H1 (cell line): ENCODE measurements around the gene C15orf61. TPM values are rescaled to one million over a fixed set of nuclear protein-coding genes. Genes with fewer than 3 reads are reported as not detected.
A peak's percentile ranks its signal among the peaks of the same experiment; 100 is the strongest.

ENCODE experiments used
- CTCF ChIA-PET: fragments of 300-600 bp; sonication (Branson Sonifier 250); formaldehyde crosslinking; loops from one replicate; lab custom pipeline; 2021; ENCODE audit not compliant: partially characterized antibody; lab: Charles Lee
- POLR2A ChIA-PET: fragments of 300-600 bp; sonication (Branson Sonifier 250); formaldehyde crosslinking; loops from one replicate; lab custom pipeline; 2021; ENCODE audit warnings: inconsistent platforms; ENCODE audit not compliant: partially characterized antibody; lab: Charles Lee
- DNase-seq, 2 experiments: peaks; one replicate each; pipeline versions ENCODE4 v3.0.0 to v3.0.0-alpha.2; 2010 to 2022; ENCODE audit warnings: low spot score in 2 of 2, low read depth in 1 of 2, mixed read lengths in 1 of 2
- FAIRE-seq: peaks from 2 replicates; lab custom pipeline; 2011; peaks lifted over from hg19 to GRCh38; lab: Jason Lieb, UNC
- H2AFZ ChIP-seq: 2 replicates; pipeline ENCODE4 v1.8.1; 2012; ENCODE audit warnings: low read length, inconsistent platforms
- H2AK5ac ChIP-seq: 2 replicates; pipeline ENCODE4 v1.6.1; 2013; ENCODE audit warnings: low read depth, low read length
- H2BK120ac ChIP-seq: replicated peaks from 2 replicates; pipeline ENCODE3; 2013; ENCODE audit warnings: low read depth, low read length, inconsistent platforms
- H2BK12ac ChIP-seq: 2 replicates; pipeline ENCODE4 v1.6.1; 2013; ENCODE audit warnings: low read depth, low read length
- H2BK15ac ChIP-seq: 2 replicates; pipeline ENCODE4 v1.6.1; 2013; ENCODE audit warnings: low read length
- H2BK20ac ChIP-seq: 2 replicates; pipeline ENCODE4 v1.6.1; 2013; ENCODE audit warnings: low read length
- H2BK5ac ChIP-seq: 2 replicates; pipeline ENCODE4 v1.6.1; 2013; ENCODE audit warnings: low read depth, low read length
- H3K14ac ChIP-seq: 2 replicates; pipeline ENCODE4 v1.6.1; 2013; ENCODE audit warnings: inconsistent platforms; ENCODE audit not compliant: insufficient read length
- H3K18ac ChIP-seq: 2 replicates; pipeline ENCODE4 v1.6.1; 2013; ENCODE audit warnings: low read length; ENCODE audit errors: extremely low read depth
- H3K23ac ChIP-seq: 2 replicates; pipeline ENCODE4 v1.6.1; 2013; ENCODE audit warnings: inconsistent platforms; ENCODE audit not compliant: insufficient read length
- H3K23me2 ChIP-seq: 2 replicates; pipeline ENCODE4 v1.6.1; 2013; ENCODE audit warnings: low read depth, low read length
- H3K27ac ChIP-seq: 2 replicates; pipeline ENCODE4 v1.6.1; 2011; ENCODE audit warnings: low read depth, low read length, inconsistent platforms
- H3K27me3 ChIP-seq, 4 experiments: replicated peaks in 1 of 4; 1 replicate in 1 of 4; 2 replicates in 3 of 4; pipeline versions ENCODE4 v1.6.1 to v1.8.1; 2011 to 2013; ENCODE audit warnings: low read length in 3 of 4, mild to moderate bottlenecking in 3 of 4, inconsistent platforms in 2 of 4, mixed read lengths in 2 of 4, moderate library complexity in 1 of 4; ENCODE audit not compliant: control insufficient read depth in 3 of 4, insufficient read depth in 3 of 4; ENCODE audit errors: extremely low read depth in 1 of 4
- H3K36me3 ChIP-seq, 4 experiments: 2 replicates each; pipeline versions ENCODE4 v1.6.1 to v1.8.1; 2011 to 2013; ENCODE audit warnings: mild to moderate bottlenecking in 4 of 4, low read length in 3 of 4, moderate library complexity in 2 of 4, control low read depth in 1 of 4, inconsistent platforms in 1 of 4; ENCODE audit not compliant: insufficient read depth in 4 of 4, control insufficient read depth in 2 of 4
- H3K4ac ChIP-seq: replicated peaks from 2 replicates; pipeline ENCODE3; 2013; ENCODE audit warnings: low read length, low read depth, mixed read lengths, inconsistent platforms; ENCODE audit not compliant: insufficient read length
- H3K4me1 ChIP-seq, 4 experiments: replicated peaks in 1 of 4; 1 replicate in 1 of 4; 2 replicates in 3 of 4; pipeline versions ENCODE4 v1.6.1 to v1.8.1; 2011 to 2013; ENCODE audit warnings: low read length in 3 of 4, inconsistent platforms in 2 of 4, mixed read lengths in 1 of 4; ENCODE audit not compliant: insufficient read depth in 4 of 4, control insufficient read depth in 3 of 4
- H3K4me2 ChIP-seq, 2 experiments: 2 replicates each; pipeline versions ENCODE4 v1.6.1 to v1.8.1; 2011 to 2013; ENCODE audit warnings: low read depth in 2 of 2, low read length in 2 of 2, control low read depth in 1 of 2, inconsistent platforms in 1 of 2, mild to moderate bottlenecking in 1 of 2; ENCODE audit not compliant: insufficient read depth in 1 of 2
- H3K4me3 ChIP-seq, 4 experiments: fragments of 200-600, 300-600 bp in 1 of 4; sonication (generic), shearing (Covaris generic), sonication (Bioruptor Twin) in 1 of 4; 2 replicates each; pipeline versions ENCODE4 v1.5.1 to v1.8.1; 2011 to 2016; ENCODE audit warnings: low read length in 4 of 4, low read depth in 3 of 4, control low read depth in 2 of 4, inconsistent platforms in 2 of 4, mild to moderate bottlenecking in 2 of 4, mixed read lengths in 1 of 4, moderate library complexity in 1 of 4; ENCODE audit not compliant: insufficient read depth in 2 of 4; ENCODE audit errors: extremely low read depth in 1 of 4
- H3K56ac ChIP-seq: replicated peaks from 2 replicates; pipeline ENCODE3; 2013; ENCODE audit warnings: low read depth, mild to moderate bottlenecking, mixed read lengths, low read length, inconsistent platforms; ENCODE audit not compliant: insufficient read length
- H3K79me1 ChIP-seq: 2 replicates; pipeline ENCODE4 v1.6.1; 2013; ENCODE audit warnings: low read depth, low read length, control low read depth
- H3K79me2 ChIP-seq, 2 experiments: 2 replicates each; pipeline versions ENCODE4 v1.6.1 to v1.8.1; 2012 to 2013; ENCODE audit warnings: low read length in 2 of 2, mild to moderate bottlenecking in 2 of 2, inconsistent platforms in 1 of 2; ENCODE audit not compliant: insufficient read depth in 2 of 2, control insufficient read depth in 1 of 2
- H3K9ac ChIP-seq, 4 experiments: replicated peaks in 1 of 4; 1 replicate in 1 of 4; 2 replicates in 3 of 4; pipeline versions ENCODE4 v1.6.1 to v1.8.1; 2011 to 2013; ENCODE audit warnings: low read depth in 3 of 4, low read length in 3 of 4, control low read depth in 2 of 4, mild to moderate bottlenecking in 2 of 4, moderate library complexity in 2 of 4, inconsistent platforms in 1 of 4; ENCODE audit errors: extremely low read depth in 1 of 4
- H3K9me3 ChIP-seq, 2 experiments: 2 replicates each; pipeline versions ENCODE4 v1.6.1 to v1.8.1; 2012 to 2013; ENCODE audit warnings: mild to moderate bottlenecking in 2 of 2, moderate library complexity in 2 of 2, control low read depth in 1 of 2, inconsistent platforms in 1 of 2, low read depth in 1 of 2, low read length in 1 of 2, mixed read lengths in 1 of 2; ENCODE audit not compliant: insufficient read depth in 2 of 2
- H4K20me1 ChIP-seq, 2 experiments: replicated peaks in 1 of 2; 2 replicates each; pipeline versions ENCODE3 to v1.8.1; 2011 to 2013; ENCODE audit warnings: inconsistent platforms in 2 of 2, low read length in 2 of 2, mild to moderate bottlenecking in 1 of 2; ENCODE audit not compliant: insufficient read depth in 2 of 2, control insufficient read depth in 1 of 2
- H4K5ac ChIP-seq: 2 replicates; pipeline ENCODE4 v1.6.1; 2013; ENCODE audit warnings: low read length, low read depth, mixed read lengths, inconsistent platforms; ENCODE audit not compliant: insufficient read length
- H4K8ac ChIP-seq: 2 replicates; pipeline ENCODE4 v1.8.0; 2013; ENCODE audit warnings: mild to moderate bottlenecking, moderate library complexity, low read length, inconsistent platforms; ENCODE audit not compliant: insufficient read depth; ENCODE audit errors: extremely low read depth
- H4K91ac ChIP-seq: replicated peaks from 2 replicates; pipeline ENCODE3; 2013; ENCODE audit warnings: low read length, mixed read lengths, inconsistent platforms; ENCODE audit not compliant: insufficient read length
- ASH2L ChIP-seq: fragments of 200-600, 300-600 bp; sonication (generic); IDR thresholded peaks from one replicate; pipeline ENCODE4 v1.7.1; 2017; ENCODE audit warnings: low read length
- CBX5 ChIP-seq: fragments of 300-800, 300-1000 bp; sonication (generic); IDR thresholded peaks from 2 replicates; pipeline ENCODE4 v1.7.1; 2016; ENCODE audit warnings: antibody characterized with exemption, low read length, low read depth
- CREB1 ChIP-seq: IDR thresholded peaks from 2 replicates; pipeline ENCODE4 v1.6.1; 2012; ENCODE audit warnings: inconsistent platforms
- CTBP2 ChIP-seq: IDR thresholded peaks from 2 replicates; pipeline ENCODE4 v1.7.0; 2011; ENCODE audit warnings: borderline replicate concordance, mild to moderate bottlenecking, moderate library complexity, mixed read lengths, low read length; ENCODE audit not compliant: insufficient read depth, insufficient read length
- E2F6 ChIP-seq: IDR thresholded peaks from 2 replicates; pipeline ENCODE4 v1.6.1; 2012; ENCODE audit warnings: inconsistent platforms
- FOSL1 ChIP-seq: IDR thresholded peaks from 2 replicates; pipeline ENCODE4 v1.6.1; 2011; ENCODE audit warnings: mild to moderate bottlenecking, low read depth, low read length, moderate library complexity; ENCODE audit not compliant: insufficient read depth
- KDM1A ChIP-seq: fragments of 200-600, 300-600 bp; sonication (generic); IDR thresholded peaks from 2 replicates; pipeline ENCODE4 v1.7.1; 2016; ENCODE audit warnings: mild to moderate bottlenecking, low read length, borderline replicate concordance
- POLR2AphosphoS5 ChIP-seq: IDR thresholded peaks from 2 replicates; pipeline ENCODE4 v1.6.1; 2011; ENCODE audit warnings: low read depth, low read length
- RXRA ChIP-seq: IDR thresholded peaks from 2 replicates; pipeline ENCODE4 v1.6.1; 2011; ENCODE audit warnings: low read depth, mild to moderate bottlenecking, low read length, moderate library complexity; ENCODE audit not compliant: insufficient read depth
- SIX5 ChIP-seq: IDR thresholded peaks from 2 replicates; pipeline ENCODE4 v1.6.1; 2011; ENCODE audit warnings: mild to moderate bottlenecking, low read depth, low read length
- SP2 ChIP-seq: IDR thresholded peaks from 2 replicates; pipeline ENCODE4 v1.6.1; 2012; ENCODE audit warnings: mild to moderate bottlenecking, low read length, inconsistent platforms
- TBP ChIP-seq: IDR thresholded peaks from 2 replicates; pipeline ENCODE4 v1.6.1; 2011; ENCODE audit warnings: low read depth, low read length, improper control_type of control experiment
- WGBS, 2 experiments: shearing (Covaris generic) in 1 of 2; methylation state at CpG; one replicate each; pipeline versions ENCODE4 v1.1.6 to v1.1.7; 2013 to 2015; ENCODE audit warnings: low lambda C conversion rate in 2 of 2, mixed read lengths in 2 of 2, inconsistent platforms in 1 of 2, low coverage in 1 of 2, missing lambda C conversion rate in 1 of 2; ENCODE audit not compliant: insufficient replicate concordance in 2 of 2, insufficient coverage in 1 of 2, insufficient read length in 1 of 2; ENCODE audit errors: extremely low coverage in 1 of 2, missing lambda C conversion rate in 1 of 2; 5-methylcytosine and 5-hydroxymethylcytosine counted together
- polyA plus RNA-seq, 7 experiments: library from polyadenylated mRNA; depleted of rRNA in 3 of 7; stranded (reverse) in 5 of 7; unstranded in 2 of 7; fragments of >200 nt in 5 of 7; fragments of 200-250 nt in 2 of 7; gene quantifications; 1 replicate in 5 of 7; 2 replicates in 1 of 7; 4 replicates in 1 of 7; pipeline versions ENCODE4 v1.2.1 to v1.2.3, GENCODE V29; 2011 to 2013; ENCODE audit warnings: missing spikeins in 2 of 7, mixed read lengths in 2 of 7
- total RNA-seq: library from RNA; stranded (reverse); fragmentation: NEBNext Ultra II Directional; extraction: Animal tissue kit (Norgen Biotek cat#: 25700); gene quantifications from 2 replicates; pipeline ENCODE4 v1.2.1, GENCODE V29; 2021

Gene C15orf61
- total and polyA plus RNA-seq, 2 of the 8 experiments (the other 6 are each of a cell fraction or from before 2014, with no cell fraction given), result 1.7 to 2.0 TPM

GRCh38 chr15:67520321-67521028 lies 456 bp upstream of the C15orf61 start:
- Histone ChIP-seq H3K79me2 (no peaks in the 10 kb centered on the region), H3K9me3 (no peaks in the 10 kb centered on the region), H3K4me2 (peak overlapping the region; percentile 64 to 97), H3K4me1 (peaks cover 0 to 10% (median 1%) of the 10 kb centered on the region in 4 experiments; a peak in 4 of 7 replicates), H3K18ac (peak overlapping the region; percentile 87), H3K9ac (peak overlapping the region in 3 of 4 experiments; percentile 44 to 85 (median 83); a peak in 2 of 7 replicates), H3K79me1 (no peaks in the 10 kb centered on the region), H3K23me2 (peaks cover 15% of the 10 kb centered on the region; the same call in 1 of the 2 replicates), H2BK15ac (no peak overlapping the region), H3K36me3 (no peaks in the 10 kb centered on the region), H2AFZ (peak overlapping the region; percentile 71; the same call in 1 of the 2 replicates), H2BK120ac (no peak overlapping the region), H3K23ac (no peak overlapping the region), H2AK5ac (no peak overlapping the region), H2BK20ac (no peak overlapping the region), H3K4ac (peak overlapping the region; percentile 65), H3K56ac (peak overlapping the region; percentile 42), H3K14ac (no peak overlapping the region), H4K5ac (peak overlapping the region; percentile 13), H4K8ac (no peak overlapping the region; the same call in 1 of the 2 replicates), H4K20me1 (no peaks in the 10 kb centered on the region), H3K27ac (no peak overlapping the region), H2BK5ac (no peak overlapping the region), H3K27me3 (peaks cover 0 to 7% (median 4%) of the 10 kb centered on the region in 4 experiments; a peak in 2 of 7 replicates), H4K91ac (peak overlapping the region; percentile 34), H2BK12ac (no peak overlapping the region), H3K4me3 (peak overlapping the region; percentile 40 to 71 (median 51))
- WGBS, 2 experiments, result 57% methylated on average over 24 of the region's 24 CpGs; no CpG with 5 or more reads in 1 of the 2 experiments
- FAIRE-seq (no peak), DNase-seq (no peak)
- ChIA-PET POLR2A (interaction anchor here (0.7 to 2.6 kb wide), 4 partner anchors 18 to 241 kb away, joined by 3 to 8 read pairs (median 6); no protein-coding TSS in a partner anchor), CTCF (interaction anchor here (1.3 to 1.4 kb wide), 2 partner anchors 12 to 19 kb away, joined by 3 to 4 read pairs; no protein-coding TSS in a partner anchor)
- TF ChIP-seq SP2 (no peak), RXRA (no peak), KDM1A (no peak), SIX5 (no peak), FOSL1 (no peak), ASH2L (no peak), CBX5 (no peak), POLR2AphosphoS5 (no peak), CTBP2 (no peak), E2F6 (no peak), CREB1 (no peak), TBP (no peak)
